H1 (cell line): ENCODE data around the gene ZCCHC3. TPM values are rescaled to one million over a fixed set of nuclear protein-coding genes. Genes with fewer than 3 reads are reported as not detected.
A peak's percentile ranks its signal among the peaks of the same experiment; 100 is the strongest.

Experiments used
- CTCF ChIA-PET: fragments of 300-600 bp; sonication (Branson Sonifier 250); formaldehyde crosslinking; loops from one replicate; lab custom pipeline; 2021; ENCODE audit not compliant: partially characterized antibody; lab: Charles Lee
- POLR2A ChIA-PET: fragments of 300-600 bp; sonication (Branson Sonifier 250); formaldehyde crosslinking; loops from one replicate; lab custom pipeline; 2021; ENCODE audit warnings: inconsistent platforms; ENCODE audit not compliant: partially characterized antibody; lab: Charles Lee
- DNase-seq, 2 experiments: peaks; one replicate each; pipeline versions ENCODE4 v3.0.0 to v3.0.0-alpha.2; 2010 to 2022; ENCODE audit warnings: low spot score in 2 of 2, low read depth in 1 of 2, mixed read lengths in 1 of 2
- FAIRE-seq: peaks from 2 replicates; lab custom pipeline; 2011; peaks lifted over from hg19 to GRCh38; lab: Jason Lieb, UNC
- H2AFZ ChIP-seq: 2 replicates; pipeline ENCODE4 v1.8.1; 2012; ENCODE audit warnings: low read length, inconsistent platforms
- H2AK5ac ChIP-seq: 2 replicates; pipeline ENCODE4 v1.6.1; 2013; ENCODE audit warnings: low read depth, low read length
- H2BK120ac ChIP-seq: replicated peaks from 2 replicates; pipeline ENCODE3; 2013; ENCODE audit warnings: low read depth, low read length, inconsistent platforms
- H2BK12ac ChIP-seq: 2 replicates; pipeline ENCODE4 v1.6.1; 2013; ENCODE audit warnings: low read depth, low read length
- H2BK15ac ChIP-seq: 2 replicates; pipeline ENCODE4 v1.6.1; 2013; ENCODE audit warnings: low read length
- H2BK20ac ChIP-seq: 2 replicates; pipeline ENCODE4 v1.6.1; 2013; ENCODE audit warnings: low read length
- H2BK5ac ChIP-seq: 2 replicates; pipeline ENCODE4 v1.6.1; 2013; ENCODE audit warnings: low read depth, low read length
- H3K14ac ChIP-seq: 2 replicates; pipeline ENCODE4 v1.6.1; 2013; ENCODE audit warnings: inconsistent platforms; ENCODE audit not compliant: insufficient read length
- H3K18ac ChIP-seq: 2 replicates; pipeline ENCODE4 v1.6.1; 2013; ENCODE audit warnings: low read length; ENCODE audit errors: extremely low read depth
- H3K23ac ChIP-seq: 2 replicates; pipeline ENCODE4 v1.6.1; 2013; ENCODE audit warnings: inconsistent platforms; ENCODE audit not compliant: insufficient read length
- H3K23me2 ChIP-seq: 2 replicates; pipeline ENCODE4 v1.6.1; 2013; ENCODE audit warnings: low read depth, low read length
- H3K27ac ChIP-seq: 2 replicates; pipeline ENCODE4 v1.6.1; 2011; ENCODE audit warnings: low read depth, low read length, inconsistent platforms
- H3K27me3 ChIP-seq, 4 experiments: replicated peaks in 1 of 4; 1 replicate in 1 of 4; 2 replicates in 3 of 4; pipeline versions ENCODE4 v1.6.1 to v1.8.1; 2011 to 2013; ENCODE audit warnings: low read length in 3 of 4, mild to moderate bottlenecking in 3 of 4, inconsistent platforms in 2 of 4, mixed read lengths in 2 of 4, moderate library complexity in 1 of 4; ENCODE audit not compliant: control insufficient read depth in 3 of 4, insufficient read depth in 3 of 4; ENCODE audit errors: extremely low read depth in 1 of 4
- H3K36me3 ChIP-seq, 4 experiments: 2 replicates each; pipeline versions ENCODE4 v1.6.1 to v1.8.1; 2011 to 2013; ENCODE audit warnings: mild to moderate bottlenecking in 4 of 4, low read length in 3 of 4, moderate library complexity in 2 of 4, control low read depth in 1 of 4, inconsistent platforms in 1 of 4; ENCODE audit not compliant: insufficient read depth in 4 of 4, control insufficient read depth in 2 of 4
- H3K4ac ChIP-seq: replicated peaks from 2 replicates; pipeline ENCODE3; 2013; ENCODE audit warnings: low read length, low read depth, mixed read lengths, inconsistent platforms; ENCODE audit not compliant: insufficient read length
- H3K4me1 ChIP-seq, 4 experiments: replicated peaks in 1 of 4; 1 replicate in 1 of 4; 2 replicates in 3 of 4; pipeline versions ENCODE4 v1.6.1 to v1.8.1; 2011 to 2013; ENCODE audit warnings: low read length in 3 of 4, inconsistent platforms in 2 of 4, mixed read lengths in 1 of 4; ENCODE audit not compliant: insufficient read depth in 4 of 4, control insufficient read depth in 3 of 4
- H3K4me2 ChIP-seq, 2 experiments: 2 replicates each; pipeline versions ENCODE4 v1.6.1 to v1.8.1; 2011 to 2013; ENCODE audit warnings: low read depth in 2 of 2, low read length in 2 of 2, control low read depth in 1 of 2, inconsistent platforms in 1 of 2, mild to moderate bottlenecking in 1 of 2; ENCODE audit not compliant: insufficient read depth in 1 of 2
- H3K4me3 ChIP-seq, 4 experiments: fragments of 200-600, 300-600 bp in 1 of 4; sonication (generic), shearing (Covaris generic), sonication (Bioruptor Twin) in 1 of 4; 2 replicates each; pipeline versions ENCODE4 v1.5.1 to v1.8.1; 2011 to 2016; ENCODE audit warnings: low read length in 4 of 4, low read depth in 3 of 4, control low read depth in 2 of 4, inconsistent platforms in 2 of 4, mild to moderate bottlenecking in 2 of 4, mixed read lengths in 1 of 4, moderate library complexity in 1 of 4; ENCODE audit not compliant: insufficient read depth in 2 of 4; ENCODE audit errors: extremely low read depth in 1 of 4
- H3K56ac ChIP-seq: replicated peaks from 2 replicates; pipeline ENCODE3; 2013; ENCODE audit warnings: low read depth, mild to moderate bottlenecking, mixed read lengths, low read length, inconsistent platforms; ENCODE audit not compliant: insufficient read length
- H3K79me1 ChIP-seq: 2 replicates; pipeline ENCODE4 v1.6.1; 2013; ENCODE audit warnings: low read depth, low read length, control low read depth
- H3K79me2 ChIP-seq, 2 experiments: 2 replicates each; pipeline versions ENCODE4 v1.6.1 to v1.8.1; 2012 to 2013; ENCODE audit warnings: low read length in 2 of 2, mild to moderate bottlenecking in 2 of 2, inconsistent platforms in 1 of 2; ENCODE audit not compliant: insufficient read depth in 2 of 2, control insufficient read depth in 1 of 2
- H3K9ac ChIP-seq, 4 experiments: replicated peaks in 1 of 4; 1 replicate in 1 of 4; 2 replicates in 3 of 4; pipeline versions ENCODE4 v1.6.1 to v1.8.1; 2011 to 2013; ENCODE audit warnings: low read depth in 3 of 4, low read length in 3 of 4, control low read depth in 2 of 4, mild to moderate bottlenecking in 2 of 4, moderate library complexity in 2 of 4, inconsistent platforms in 1 of 4; ENCODE audit errors: extremely low read depth in 1 of 4
- H3K9me3 ChIP-seq, 2 experiments: 2 replicates each; pipeline versions ENCODE4 v1.6.1 to v1.8.1; 2012 to 2013; ENCODE audit warnings: mild to moderate bottlenecking in 2 of 2, moderate library complexity in 2 of 2, control low read depth in 1 of 2, inconsistent platforms in 1 of 2, low read depth in 1 of 2, low read length in 1 of 2, mixed read lengths in 1 of 2; ENCODE audit not compliant: insufficient read depth in 2 of 2
- H4K20me1 ChIP-seq, 2 experiments: replicated peaks in 1 of 2; 2 replicates each; pipeline versions ENCODE3 to v1.8.1; 2011 to 2013; ENCODE audit warnings: inconsistent platforms in 2 of 2, low read length in 2 of 2, mild to moderate bottlenecking in 1 of 2; ENCODE audit not compliant: insufficient read depth in 2 of 2, control insufficient read depth in 1 of 2
- H4K5ac ChIP-seq: 2 replicates; pipeline ENCODE4 v1.6.1; 2013; ENCODE audit warnings: low read length, low read depth, mixed read lengths, inconsistent platforms; ENCODE audit not compliant: insufficient read length
- H4K8ac ChIP-seq: 2 replicates; pipeline ENCODE4 v1.8.0; 2013; ENCODE audit warnings: mild to moderate bottlenecking, moderate library complexity, low read length, inconsistent platforms; ENCODE audit not compliant: insufficient read depth; ENCODE audit errors: extremely low read depth
- H4K91ac ChIP-seq: replicated peaks from 2 replicates; pipeline ENCODE3; 2013; ENCODE audit warnings: low read length, mixed read lengths, inconsistent platforms; ENCODE audit not compliant: insufficient read length
- HDAC2 ChIP-seq, 2 experiments: fragments of 300-600 bp in 1 of 2; sonication (generic) in 1 of 2; IDR thresholded peaks; 2 replicates each; pipeline ENCODE4 v1.6.1; 2011 to 2012; ENCODE audit warnings: low read depth in 2 of 2, low read length in 2 of 2, mild to moderate bottlenecking in 2 of 2, moderate library complexity in 2 of 2, borderline replicate concordance in 1 of 2, inconsistent platforms in 1 of 2
- RAD21 ChIP-seq, 2 experiments: IDR thresholded peaks in 1 of 2; conservative IDR thresholded peaks in 1 of 2; 2 replicates each; pipeline ENCODE4 v1.6.1; 2011; ENCODE audit warnings: low read depth in 2 of 2, low read length in 2 of 2, improper control_type of control experiment in 1 of 2, inconsistent platforms in 1 of 2, mild to moderate bottlenecking in 1 of 2, moderate library complexity in 1 of 2
- WGBS, 2 experiments: shearing (Covaris generic) in 1 of 2; methylation state at CpG; one replicate each; pipeline versions ENCODE4 v1.1.6 to v1.1.7; 2013 to 2015; ENCODE audit warnings: low lambda C conversion rate in 2 of 2, mixed read lengths in 2 of 2, inconsistent platforms in 1 of 2, low coverage in 1 of 2, missing lambda C conversion rate in 1 of 2; ENCODE audit not compliant: insufficient replicate concordance in 2 of 2, insufficient coverage in 1 of 2, insufficient read length in 1 of 2; ENCODE audit errors: extremely low coverage in 1 of 2, missing lambda C conversion rate in 1 of 2; 5-methylcytosine and 5-hydroxymethylcytosine counted together
- polyA plus RNA-seq, 7 experiments: library from polyadenylated mRNA; depleted of rRNA in 3 of 7; stranded (reverse) in 5 of 7; unstranded in 2 of 7; fragments of >200 nt in 5 of 7; fragments of 200-250 nt in 2 of 7; gene quantifications; 1 replicate in 5 of 7; 2 replicates in 1 of 7; 4 replicates in 1 of 7; pipeline versions ENCODE4 v1.2.1 to v1.2.3, GENCODE V29; 2011 to 2013; ENCODE audit warnings: missing spikeins in 2 of 7, mixed read lengths in 2 of 7
- total RNA-seq: library from RNA; stranded (reverse); fragmentation: NEBNext Ultra II Directional; extraction: Animal tissue kit (Norgen Biotek cat#: 25700); gene quantifications from 2 replicates; pipeline ENCODE4 v1.2.1, GENCODE V29; 2021

The ZCCHC3 gene
- total and polyA plus RNA-seq, 2 of the 8 experiments (the other 6 are each of a cell fraction or from before 2014, with no cell fraction given), result 33.7 to 52.4 TPM

DNA sequence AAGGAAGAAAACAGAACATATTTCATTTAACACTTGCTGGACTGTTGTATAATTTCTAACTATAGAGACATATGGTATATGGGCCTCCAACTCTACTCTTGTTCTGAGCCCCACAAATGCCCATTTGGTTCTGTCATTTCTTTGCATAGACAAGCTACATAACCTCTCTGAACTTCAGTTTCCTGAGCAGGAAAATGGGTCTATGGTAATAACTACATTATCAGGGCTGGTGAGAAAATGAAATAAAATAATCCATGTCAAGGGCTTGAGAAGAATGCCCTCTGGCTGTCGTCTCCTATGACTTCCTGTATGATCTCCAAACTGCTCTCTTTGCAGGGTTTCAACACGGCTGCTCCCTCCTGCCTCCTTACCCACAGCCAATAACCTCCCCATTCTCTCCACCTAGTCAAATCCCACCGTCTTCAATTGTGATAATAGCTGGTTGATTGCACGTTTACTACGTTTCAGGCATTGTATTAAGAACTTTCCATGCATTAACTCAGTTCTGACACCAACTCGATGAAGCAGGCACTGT lies 12.0 kb downstream of the ZCCHC3 start:
- H3K9ac ChIP-seq, result peak overlapping the region in 3 of 4 experiments; percentile 40 to 74 (median 41); a peak in 4 of 7 replicates
- no peak for FAIRE-seq
- CTCF ChIA-PET, result interaction anchor here (1.1 to 4.5 kb wide), 7 partner anchors 8 to 39 kb away, joined by 3 to 30 read pairs (median 9); no protein-coding TSS in a partner anchor

More for the DNA sequence above, 12.0 kb downstream of the ZCCHC3 start:
- H2AK5ac ChIP-seq, result no peak overlapping the region; the same call in 1 of the 2 replicates
- no peaks in the 10 kb centered on the region for H3K79me1 ChIP-seq
- H3K27ac ChIP-seq, result peak overlapping the region; percentile 65
- peak overlapping the region; percentile 51 for H3K56ac ChIP-seq
- H3K9me3 ChIP-seq, result no peaks in the 10 kb centered on the region
- no peak overlapping the region for H3K23ac ChIP-seq
- H3K4me2 ChIP-seq, result peak overlapping the region; percentile 79 to 92
- H4K8ac ChIP-seq, result no peak overlapping the region
- H3K27me3 ChIP-seq, result no peaks in the 10 kb centered on the region
- 8% methylated on average over 6 of the region's 6 CpGs; no CpG with 5 or more reads in 1 of the 2 experiments for WGBS, 2 experiments
- H3K18ac ChIP-seq, result peak overlapping the region; percentile 43
- peak overlapping the region; percentile 81; the same call in 1 of the 2 replicates for H2AFZ ChIP-seq
- TF ChIP-seq RAD21 (IDR thresholded peaks at IDR 0.05 in 1 of 2, conservative IDR thresholded peaks at IDR 0.05 in 1 of 2; ENCODE audit: low read depth in 2 of 2, low read length in 2 of 2) (0 out of 4 replicates have a peak, but pooled peaks of 1 of the 2 experiments have one; percentile 5), HDAC2 (IDR thresholded peaks at IDR 0.05; ENCODE audit: borderline replicate concordance in 1 of 2, low read depth in 2 of 2, low read length in 2 of 2) (no peak)
- peaks cover 4% of the 10 kb centered on the region for H3K23me2 ChIP-seq
- H3K4me1 ChIP-seq, result peaks cover 4 to 11% (median 6%) of the 10 kb centered on the region in 4 experiments
- H2BK15ac ChIP-seq, result no peak overlapping the region
- peak overlapping the region; percentile 90 for H2BK120ac ChIP-seq
- H4K20me1 ChIP-seq, result no peaks in the 10 kb centered on the region
- peak overlapping the region; percentile 93 for H4K91ac ChIP-seq
- peak overlapping the region; percentile 61 for H3K4ac ChIP-seq
- H2BK12ac ChIP-seq, result no peak overlapping the region
- H3K79me2 ChIP-seq, result no peaks in the 10 kb centered on the region
- H3K36me3 ChIP-seq, result no peaks in the 10 kb centered on the region
- DNase-seq, result no peak
- H3K14ac ChIP-seq, result no peak overlapping the region
- H2BK20ac ChIP-seq, result peak overlapping the region; percentile 53; the same call in 1 of the 2 replicates
- H4K5ac ChIP-seq, result peak overlapping the region; percentile 17
- peak overlapping the region; percentile 42 to 60 (median 59) for H3K4me3 ChIP-seq
- POLR2A ChIA-PET, result interaction anchor here (0.6 to 6.4 kb wide), 8 partner anchors 10 to 71 kb away, joined by 3 to 97 read pairs (median 6); partner anchors contain the start of genes NRSN2, SOX12 and ZCCHC3
- H2BK5ac ChIP-seq, result peak overlapping the region; percentile 83
